Stimulated activated memory B cell treated with anti-CD40 and anti-IgM and Interleukin-4, amounts not matched to agents 10 μg/mL and 1 μg/mL and 100 μg/mL, for 72 hours (primary cell): ENCODE results near the gene CUEDC1.

Experiments used
- ATAC-seq: fragments of 150-1000 bp; cut with Tn5 transposase; 2 replicates; pipeline ENCODE4 v1.10.0; 2021
- H3K27ac Mint-ChIP-seq: one replicate; pipeline ENCODE4 v1.8.0; 2022; ENCODE audit warnings: mild to moderate bottlenecking, mixed read lengths
- H3K27me3 Mint-ChIP-seq: one replicate; pipeline ENCODE4 v1.8.0; 2022; ENCODE audit warnings: mixed read lengths
- H3K36me3 Mint-ChIP-seq: one replicate; pipeline ENCODE4 v1.8.0; 2022; ENCODE audit warnings: mixed read lengths
- H3K4me1 Mint-ChIP-seq: one replicate; pipeline ENCODE4 v1.8.0; 2022; ENCODE audit warnings: mixed read lengths
- H3K4me3 Mint-ChIP-seq: one replicate; pipeline ENCODE4 v1.8.0; 2022; ENCODE audit warnings: mild to moderate bottlenecking, moderate library complexity, mixed read lengths
- H3K9me3 Mint-ChIP-seq: one replicate; pipeline ENCODE4 v1.8.0; 2022; ENCODE audit warnings: mixed read lengths

CUEDC1 gene

DNA sequence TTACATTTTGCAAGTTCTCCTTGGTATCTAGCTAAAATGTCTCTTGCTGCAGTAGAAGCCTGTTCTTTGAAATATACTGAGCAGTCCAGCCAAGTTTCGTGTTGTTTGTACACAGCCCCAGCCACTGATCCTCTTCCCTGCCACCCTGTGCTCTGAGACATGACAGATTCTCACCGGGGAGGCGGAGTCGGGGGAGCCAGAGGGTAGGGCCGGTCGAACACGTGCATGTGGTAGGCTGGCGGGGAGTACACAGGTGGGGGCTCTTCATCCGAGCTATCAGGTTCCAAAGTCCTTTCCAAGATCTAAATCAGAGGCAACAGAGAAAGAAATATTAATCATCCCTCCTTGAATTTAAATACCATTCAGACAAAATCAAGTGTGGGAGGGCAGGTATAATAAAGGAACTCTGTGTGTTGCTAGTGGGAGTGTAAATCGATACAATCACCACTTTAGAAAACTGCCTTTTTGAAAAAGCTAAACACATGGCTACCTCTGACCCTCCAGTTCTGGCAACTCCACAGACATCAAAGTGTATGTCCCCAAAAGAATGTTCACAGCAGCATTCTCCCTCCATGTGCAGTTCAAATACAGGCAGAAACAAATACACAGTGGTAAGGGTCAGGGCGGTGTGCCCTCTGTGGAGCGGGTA is 75.7 kb downstream of the CUEDC1 start:
- no peak overlapping the region for H3K4me3 Mint-ChIP-seq
- ATAC-seq: no peak
- H3K27me3 Mint-ChIP-seq: peaks cover 50% of the 10 kb centered on the region
- peaks cover 9% of the 10 kb centered on the region for H3K4me1 Mint-ChIP-seq
- H3K27ac Mint-ChIP-seq: no peak overlapping the region
- H3K36me3 Mint-ChIP-seq: no peaks in the 10 kb centered on the region
- no peaks in the 10 kb centered on the region for H3K9me3 Mint-ChIP-seq

DNA sequence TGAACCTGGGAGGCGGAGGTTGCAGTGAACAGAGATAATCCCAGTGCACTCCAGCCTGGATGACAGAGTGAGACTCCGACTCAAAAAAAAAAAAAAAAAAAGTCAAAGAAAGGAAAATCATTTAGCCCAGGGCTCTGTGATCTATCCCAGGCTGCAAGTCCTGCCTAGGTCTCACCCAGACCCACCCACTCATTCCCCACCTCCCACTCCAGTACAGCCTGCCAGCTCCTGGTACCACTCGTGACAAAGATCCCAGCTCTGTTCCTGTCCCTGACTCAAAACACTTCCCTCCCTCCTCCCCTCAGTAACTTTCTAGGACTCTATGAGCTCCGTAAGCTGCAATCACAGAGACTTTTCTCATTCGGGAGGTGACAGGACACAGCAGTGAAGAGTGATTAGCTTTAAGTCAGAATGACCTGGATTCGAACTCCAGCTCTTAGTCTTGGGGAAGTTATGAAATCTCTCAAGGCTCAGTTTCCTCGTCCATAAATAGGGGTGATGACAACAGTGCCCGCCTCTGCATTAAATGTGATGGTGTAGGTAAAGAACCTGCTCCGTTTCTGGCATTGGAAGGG is 77.3 kb downstream of the CUEDC1 start:
- no peaks in the 10 kb centered on the region for H3K9me3 Mint-ChIP-seq
- H3K27ac Mint-ChIP-seq: no peak overlapping the region
- H3K27me3 Mint-ChIP-seq: peaks cover 61% of the 10 kb centered on the region
- no peak for ATAC-seq
- no peaks in the 10 kb centered on the region for H3K36me3 Mint-ChIP-seq
- H3K4me3 Mint-ChIP-seq: no peak overlapping the region
- peaks cover 25% of the 10 kb centered on the region for H3K4me1 Mint-ChIP-seq

DNA sequence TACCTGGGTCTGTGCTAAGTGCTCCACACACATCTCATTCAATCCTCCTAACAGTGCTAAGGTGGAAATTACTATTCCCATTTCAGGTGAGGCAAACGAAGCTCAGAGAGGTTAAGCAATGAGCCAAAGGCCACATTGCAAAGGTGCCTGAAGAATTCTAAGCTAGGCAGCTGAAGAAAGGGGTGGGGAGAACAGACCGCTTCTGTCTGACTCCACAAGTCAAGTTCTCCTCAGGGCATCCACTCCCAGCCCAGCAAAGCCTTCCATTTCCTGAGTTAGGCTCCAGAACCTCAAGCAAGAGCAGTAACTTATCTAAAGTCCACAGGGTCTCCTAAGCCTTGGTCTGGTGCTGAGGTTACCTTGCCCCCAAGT is 78.4 kb downstream of the CUEDC1 start:
- ATAC-seq: no peak
- Mint-ChIP-seq H3K4me1 (peaks cover 29% of the 10 kb centered on the region), H3K36me3 (no peaks in the 10 kb centered on the region), H3K27me3 (peaks cover 71% of the 10 kb centered on the region), H3K9me3 (no peaks in the 10 kb centered on the region), H3K27ac (no peak overlapping the region), H3K4me3 (no peak overlapping the region)

DNA sequence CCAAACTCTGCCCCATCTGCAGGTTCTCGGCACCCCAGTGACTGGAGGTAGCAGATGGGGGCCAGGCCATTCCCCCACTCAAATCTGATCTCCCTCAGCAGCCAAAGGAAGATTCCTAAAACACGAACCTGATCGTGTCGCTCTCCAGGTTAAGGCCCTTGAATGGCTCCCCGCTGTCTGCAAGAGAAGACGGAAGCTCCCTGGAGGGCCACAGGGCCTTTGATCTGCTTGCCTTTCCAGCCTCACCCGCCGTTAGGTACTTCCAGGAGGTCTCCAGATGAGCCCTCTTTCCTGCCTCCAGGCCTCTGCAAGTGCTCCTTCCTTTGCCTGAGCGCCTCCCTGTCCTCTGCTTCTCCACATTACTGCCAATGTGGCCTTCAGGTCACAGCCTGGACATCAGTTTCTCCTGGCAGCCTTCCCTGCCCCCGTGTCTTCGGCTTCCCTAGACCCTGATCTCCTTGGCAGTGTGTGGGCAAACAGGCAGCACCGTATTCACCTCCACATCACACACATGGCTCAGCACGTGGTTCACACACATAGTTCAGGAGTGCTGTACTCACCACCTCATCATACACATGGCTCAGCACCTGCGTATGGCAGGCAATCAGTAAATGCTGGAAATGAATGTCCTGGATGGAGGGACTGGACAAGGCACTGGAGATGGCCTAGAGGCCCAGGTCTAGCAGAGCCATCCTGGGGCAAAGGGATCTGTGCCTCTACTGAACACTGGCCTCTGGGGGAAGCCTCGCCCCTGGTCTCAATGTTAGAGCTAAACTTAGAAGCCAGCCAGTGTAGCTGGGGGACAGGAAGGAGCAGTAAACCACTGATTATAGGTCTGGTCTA is 79.0 kb downstream of the CUEDC1 start:
- Mint-ChIP-seq H3K9me3 (no peaks in the 10 kb centered on the region), H3K4me1 (peaks cover 29% of the 10 kb centered on the region), H3K27me3 (peaks cover 75% of the 10 kb centered on the region), H3K36me3 (no peaks in the 10 kb centered on the region), H3K27ac (no peak overlapping the region), H3K4me3 (no peak overlapping the region)
- no peak for ATAC-seq

DNA sequence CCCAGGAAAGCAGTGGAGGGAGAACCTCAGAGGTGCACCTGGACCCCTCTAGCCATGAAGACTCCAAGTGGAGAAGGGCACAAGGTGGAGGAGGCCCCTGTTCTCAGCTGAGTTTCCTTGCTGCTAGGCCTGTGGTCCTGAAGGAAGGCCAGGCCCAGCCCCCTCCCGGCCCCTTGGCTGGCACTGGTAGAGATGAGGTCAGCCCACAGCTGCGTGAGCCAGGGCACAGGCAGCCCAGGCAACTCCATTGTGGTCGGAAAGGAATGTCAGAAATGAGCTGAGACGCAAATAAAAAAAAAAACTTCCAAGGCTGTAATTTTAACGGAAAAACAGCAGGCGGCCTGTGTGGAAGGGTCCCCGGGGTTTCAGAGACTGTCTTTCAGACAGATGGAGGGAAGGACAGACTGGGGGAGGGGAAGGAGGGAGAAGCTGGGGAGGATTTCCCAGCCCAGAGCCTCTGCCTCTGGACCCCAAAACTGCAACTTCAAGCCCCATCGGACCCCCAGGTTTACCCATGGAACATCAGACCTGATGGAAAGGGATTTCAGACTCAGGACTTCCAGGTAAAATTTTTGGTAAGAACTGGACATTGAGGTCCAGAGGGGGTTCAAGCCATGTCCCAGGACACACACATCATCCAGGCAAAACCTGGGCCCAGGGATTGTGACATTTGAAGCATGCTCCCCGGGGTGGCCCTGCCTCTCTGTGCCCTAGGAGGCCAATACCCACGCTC is 79.8 kb downstream of the CUEDC1 start:
- no peaks in the 10 kb centered on the region for H3K36me3 Mint-ChIP-seq
- no peaks in the 10 kb centered on the region for H3K9me3 Mint-ChIP-seq
- H3K4me1 Mint-ChIP-seq: peaks cover 29% of the 10 kb centered on the region
- H3K27ac Mint-ChIP-seq: no peak overlapping the region
- no peak overlapping the region for H3K4me3 Mint-ChIP-seq
- ATAC-seq: peak; percentile 18
- peaks cover 69% of the 10 kb centered on the region for H3K27me3 Mint-ChIP-seq

GRCh38 chr17:57874434-57875289 is 80.5 kb downstream of the CUEDC1 start:
- peaks cover 29% of the 10 kb centered on the region for H3K4me1 Mint-ChIP-seq
- peak overlapping the region; percentile 24 for H3K4me3 Mint-ChIP-seq
- H3K27ac Mint-ChIP-seq: no peak overlapping the region

GRCh38 chr17:57874058-57874419 is 81.2 kb downstream of the CUEDC1 start:
- Mint-ChIP-seq H3K27ac (no peak overlapping the region), H3K9me3 (no peaks in the 10 kb centered on the region), H3K36me3 (no peaks in the 10 kb centered on the region), H3K27me3 (peaks cover 58% of the 10 kb centered on the region), H3K4me1 (peaks cover 32% of the 10 kb centered on the region), H3K4me3 (peak overlapping the region; percentile 24)
- no peak for ATAC-seq

More at GRCh38 chr17:57874434-57875289, 80.5 kb downstream of the CUEDC1 start:
- Mint-ChIP-seq H3K9me3 (no peaks in the 10 kb centered on the region), H3K36me3 (no peaks in the 10 kb centered on the region), H3K27me3 (peaks cover 64% of the 10 kb centered on the region)
- peak; percentile 22 for ATAC-seq

DNA sequence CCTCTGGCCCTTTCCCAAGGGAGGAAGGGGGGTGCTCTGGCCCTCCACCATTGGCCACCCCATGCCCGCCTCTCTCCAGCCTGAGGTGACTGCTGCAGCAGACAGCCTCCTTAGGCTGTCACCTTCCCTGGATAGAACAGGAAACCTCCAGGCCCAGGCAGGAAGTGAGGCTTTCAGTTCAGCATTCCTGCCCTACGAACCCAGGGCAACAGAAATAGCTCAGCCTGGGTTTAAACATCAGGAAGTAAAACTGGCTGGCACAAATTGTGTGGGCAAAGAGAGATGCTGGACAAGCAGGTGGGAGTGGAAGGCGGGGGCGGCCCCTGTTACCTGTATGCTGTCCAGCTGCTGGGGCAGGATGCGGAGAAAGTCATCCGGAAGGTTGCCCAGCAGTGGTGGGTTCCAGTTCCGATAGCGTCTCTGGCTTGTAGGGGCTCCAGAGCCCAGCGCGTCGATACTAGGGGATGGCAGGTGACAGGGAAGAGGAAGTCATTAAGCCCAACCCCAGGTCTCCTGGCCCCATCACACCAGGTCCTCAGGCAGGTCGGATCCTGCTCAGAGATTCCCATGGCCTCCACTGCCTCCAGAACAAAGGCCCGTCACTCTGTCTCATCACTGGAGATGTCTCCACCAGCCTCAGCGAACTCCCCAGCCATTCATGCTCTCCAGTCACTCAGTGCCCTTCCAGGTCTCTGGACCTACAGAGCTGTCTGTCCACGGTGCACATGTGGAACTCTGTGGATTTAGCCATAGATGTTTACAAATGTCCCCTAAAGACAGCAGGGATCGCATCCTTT is 81.8 kb downstream of the CUEDC1 start:
- peaks cover 38% of the 10 kb centered on the region for H3K4me1 Mint-ChIP-seq
- H3K27me3 Mint-ChIP-seq: peaks cover 57% of the 10 kb centered on the region
- no peak for ATAC-seq
- H3K9me3 Mint-ChIP-seq: no peaks in the 10 kb centered on the region
- H3K36me3 Mint-ChIP-seq: no peaks in the 10 kb centered on the region
- no peak overlapping the region for H3K27ac Mint-ChIP-seq
- H3K4me3 Mint-ChIP-seq: no peak overlapping the region

DNA sequence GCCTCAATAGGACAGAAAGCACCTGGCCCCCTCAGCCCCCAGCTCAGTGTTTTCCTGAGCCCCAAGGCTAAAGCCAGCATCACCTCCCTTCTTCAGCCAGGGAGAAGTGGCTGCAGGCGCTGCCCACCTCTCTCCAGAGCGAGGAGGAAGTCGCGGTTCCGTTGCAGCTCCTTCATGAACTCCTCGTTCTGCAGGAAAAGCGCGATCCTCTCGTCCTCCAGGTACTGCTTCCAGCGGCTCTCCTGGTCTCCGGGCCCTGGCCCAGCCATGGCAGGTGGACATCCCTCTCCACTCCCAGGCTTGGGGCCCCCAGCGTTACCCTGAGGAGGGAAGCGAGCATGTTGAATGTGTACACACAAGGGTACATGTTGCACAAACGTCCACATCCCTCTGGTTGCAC is 82.7 kb downstream of the CUEDC1 start:
- Mint-ChIP-seq H3K27ac (no peak overlapping the region), H3K36me3 (no peaks in the 10 kb centered on the region), H3K9me3 (no peaks in the 10 kb centered on the region), H3K27me3 (peaks cover 57% of the 10 kb centered on the region), H3K4me1 (peaks cover 47% of the 10 kb centered on the region), H3K4me3 (no peak overlapping the region)
- no peak for ATAC-seq

DNA sequence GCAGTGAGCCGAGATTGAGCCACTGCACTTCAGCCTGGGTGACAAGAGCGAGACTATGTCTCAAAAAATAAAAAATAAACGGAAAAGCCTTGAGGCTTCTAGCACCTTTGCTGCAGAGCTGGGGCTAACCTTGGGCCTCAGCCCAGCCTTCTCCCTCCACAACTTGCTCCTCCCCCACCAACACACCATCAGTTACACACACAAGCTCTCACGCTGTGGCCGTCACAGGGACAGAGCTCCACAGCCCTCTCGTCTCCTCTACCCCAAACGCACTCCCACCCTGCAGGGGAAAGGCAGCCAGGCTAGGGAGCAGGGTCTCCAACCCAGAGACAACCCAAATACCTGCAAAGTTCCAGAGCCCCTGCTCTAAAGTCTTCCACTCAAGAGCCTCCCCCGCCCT is 83.3 kb downstream of the CUEDC1 start:
- peaks cover 54% of the 10 kb centered on the region for H3K27me3 Mint-ChIP-seq
- no peaks in the 10 kb centered on the region for H3K36me3 Mint-ChIP-seq
- no peaks in the 10 kb centered on the region for H3K9me3 Mint-ChIP-seq
- no peak overlapping the region for H3K27ac Mint-ChIP-seq
- no peak overlapping the region for H3K4me3 Mint-ChIP-seq
- no peak for ATAC-seq
- H3K4me1 Mint-ChIP-seq: peaks cover 50% of the 10 kb centered on the region

DNA sequence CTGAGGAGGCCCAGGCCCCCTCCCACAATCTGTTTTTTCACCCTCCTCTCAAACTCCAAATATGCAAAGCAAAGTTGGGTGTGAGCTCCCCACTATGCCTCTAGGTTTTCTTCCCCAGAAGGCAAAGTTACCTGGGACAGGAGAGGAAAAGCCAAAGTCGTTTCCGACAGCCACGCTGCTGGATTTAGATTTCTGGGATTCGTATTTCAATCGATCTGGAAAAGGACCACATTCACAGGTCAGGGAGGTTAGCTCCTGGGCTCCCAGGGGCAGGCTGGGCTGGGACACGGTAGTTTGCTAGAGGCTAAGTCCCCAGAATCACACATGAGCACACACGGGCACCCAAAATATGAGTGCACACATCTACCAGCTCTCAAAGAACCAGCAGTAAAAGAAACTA is 84.1 kb downstream of the CUEDC1 start:
- no peaks in the 10 kb centered on the region for H3K9me3 Mint-ChIP-seq
- no peaks in the 10 kb centered on the region for H3K36me3 Mint-ChIP-seq
- peaks cover 50% of the 10 kb centered on the region for H3K4me1 Mint-ChIP-seq
- H3K4me3 Mint-ChIP-seq: no peak overlapping the region
- H3K27ac Mint-ChIP-seq: no peak overlapping the region
- no peak for ATAC-seq
- peaks cover 47% of the 10 kb centered on the region for H3K27me3 Mint-ChIP-seq

GRCh38 chr17:57870283-57870635 is 85.0 kb downstream of the CUEDC1 start:
- no peaks in the 10 kb centered on the region for H3K9me3 Mint-ChIP-seq
- H3K4me3 Mint-ChIP-seq: no peak overlapping the region
- no peak for ATAC-seq
- peaks cover 48% of the 10 kb centered on the region for H3K4me1 Mint-ChIP-seq
- H3K27ac Mint-ChIP-seq: no peak overlapping the region
- no peaks in the 10 kb centered on the region for H3K36me3 Mint-ChIP-seq
- H3K27me3 Mint-ChIP-seq: peaks cover 38% of the 10 kb centered on the region

DNA sequence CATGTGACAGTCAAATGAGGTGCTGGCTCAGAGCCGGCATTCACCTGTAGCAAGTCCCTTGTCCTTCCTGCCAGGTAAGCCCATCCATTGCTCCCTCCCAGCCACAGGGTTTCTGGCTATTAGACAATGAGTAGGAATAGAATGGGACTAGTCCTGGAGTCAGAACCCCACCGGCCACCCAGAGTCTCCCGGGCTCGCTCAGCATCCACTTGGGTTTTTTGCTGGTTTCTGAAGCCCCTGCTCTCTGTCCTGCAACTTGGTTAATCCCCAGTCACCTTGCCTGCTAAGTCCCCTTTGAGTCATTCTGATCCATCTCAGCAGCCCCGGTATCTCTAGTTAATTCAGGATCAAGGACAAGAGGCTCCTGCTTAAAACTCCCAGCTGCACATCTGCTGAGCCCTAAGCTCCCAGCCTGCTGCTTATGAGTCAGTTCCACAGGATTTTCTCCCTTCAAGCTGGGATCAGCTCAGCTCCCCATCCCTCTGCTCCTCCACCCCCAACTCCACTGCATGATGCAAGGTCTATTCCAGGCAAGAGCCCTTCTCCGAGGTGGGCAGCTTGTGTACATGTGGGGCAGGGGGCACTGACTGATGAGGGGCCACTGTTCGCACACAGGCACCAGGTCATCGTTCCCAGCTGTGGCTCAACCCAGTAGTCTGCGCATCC is 85.5 kb downstream of the CUEDC1 start:
- no peak overlapping the region for H3K4me3 Mint-ChIP-seq
- H3K4me1 Mint-ChIP-seq: peaks cover 43% of the 10 kb centered on the region
- no peaks in the 10 kb centered on the region for H3K9me3 Mint-ChIP-seq
- H3K27me3 Mint-ChIP-seq: peaks cover 33% of the 10 kb centered on the region
- H3K27ac Mint-ChIP-seq: no peak overlapping the region
- no peak for ATAC-seq
- no peaks in the 10 kb centered on the region for H3K36me3 Mint-ChIP-seq
